GM12865 (cell line): ENCODE measurements around the gene RHBDD1.

Source experiments
- DNase-seq: peaks from one replicate; pipeline ENCODE4 v3.0.0; 2010; ENCODE audit warnings: low read depth
- H3K4me3 ChIP-seq: 2 replicates; pipeline ENCODE4 v1.5.1; 2011; ENCODE audit warnings: mild to moderate bottlenecking, low read depth, low read length, control low read depth
- CTCF ChIP-seq: IDR thresholded peaks from 2 replicates; pipeline ENCODE4 v1.5.1; 2011; ENCODE audit warnings: low read length, control low read depth, low read depth, inconsistent platforms; ENCODE audit not compliant: insufficient read depth; ENCODE audit errors: missing control alignments

Gene RHBDD1

GRCh38 chr2:226909126-226909525 lies 73.3 kb downstream of the RHBDD1 start:
- peak; percentile 17 for DNase-seq
- no peak overlapping the region for H3K4me3 ChIP-seq
- TF ChIP-seq CTCF, result no peak

- DNase-seq, result no peak
- no peak for TF ChIP-seq CTCF
- no peak overlapping the region for H3K4me3 ChIP-seq
Observed at GRCh38 chr2:226909836-226910235, 74.0 kb downstream of the RHBDD1 start.

GRCh38 chr2:226910384-226910783 lies 74.5 kb downstream of the RHBDD1 start:
- no peak for TF ChIP-seq CTCF
- DNase-seq, result no peak
- H3K4me3 ChIP-seq, result no peak overlapping the region

DNA sequence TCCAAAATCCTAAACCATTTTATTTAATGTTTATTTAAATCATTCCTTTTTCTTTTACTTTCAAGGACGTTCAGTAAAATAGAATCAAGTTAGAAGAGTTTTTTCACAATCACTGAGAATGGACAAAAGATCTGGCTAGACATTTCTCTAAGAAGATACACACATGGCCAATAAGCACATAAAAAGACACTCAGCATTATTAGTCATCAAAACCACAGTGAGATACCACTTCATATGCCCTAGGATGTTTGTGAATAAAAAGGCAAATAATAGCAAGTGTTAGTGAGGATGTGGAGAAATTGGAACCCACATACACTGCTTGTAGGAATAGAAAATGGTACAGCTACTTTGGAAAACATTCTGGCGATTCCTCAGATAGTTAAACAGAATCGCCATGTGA lies 76.1 kb downstream of the RHBDD1 start:
- no peak for TF ChIP-seq CTCF
- DNase-seq, result peak; percentile 21
- H3K4me3 ChIP-seq, result no peak overlapping the region

GRCh38 chr2:226913641-226914040 lies 77.8 kb downstream of the RHBDD1 start:
- no peak for TF ChIP-seq CTCF
- DNase-seq, result no peak
- no peak overlapping the region for H3K4me3 ChIP-seq

DNA sequence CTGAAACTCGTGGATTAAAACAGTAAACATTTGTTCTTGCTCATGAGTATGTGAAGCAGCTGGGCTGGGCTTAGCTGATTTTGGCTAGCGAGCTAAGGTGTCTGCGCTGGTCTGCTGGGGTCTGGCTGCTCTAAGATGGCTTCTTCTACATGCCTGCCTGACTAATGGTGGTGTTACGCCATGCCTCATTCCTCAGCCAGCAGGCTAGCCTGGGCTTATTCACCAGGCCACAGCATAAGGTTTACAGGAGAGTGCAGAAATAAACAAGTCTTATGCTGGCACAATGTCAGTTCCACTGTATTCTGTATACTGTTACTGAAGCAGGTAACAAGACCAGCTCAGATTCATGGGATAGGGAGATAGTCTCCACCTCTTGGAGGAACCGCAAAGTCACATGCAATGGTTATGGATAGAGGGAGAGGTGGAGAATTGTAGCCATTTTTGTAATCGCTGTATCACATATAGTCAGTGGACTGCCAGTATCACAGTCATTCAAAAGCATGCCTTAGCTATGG lies 80.0 kb downstream of the RHBDD1 start:
- DNase-seq, result no peak
- no peak for TF ChIP-seq CTCF

DNA sequence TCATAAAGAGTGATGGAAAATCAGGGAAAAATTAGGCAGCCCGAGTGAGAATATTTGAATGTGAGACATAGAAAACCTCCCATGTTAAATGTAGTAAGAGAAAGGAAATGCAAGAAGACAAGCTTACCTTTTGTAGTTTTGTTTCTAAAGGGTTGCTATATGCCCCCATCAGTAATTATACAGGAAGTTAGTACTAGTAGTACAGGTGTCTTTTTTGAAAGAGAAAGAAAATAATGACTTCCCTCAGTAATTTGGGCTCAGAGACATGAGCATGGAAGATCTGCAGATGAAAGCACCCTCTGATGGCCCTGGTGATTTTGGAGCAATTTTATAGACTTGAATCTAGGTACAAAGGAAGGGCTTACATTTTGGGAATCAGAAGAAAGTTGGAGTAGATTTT lies 80.8 kb downstream of the RHBDD1 start:
- no peak for TF ChIP-seq CTCF
- no peak overlapping the region for H3K4me3 ChIP-seq
- peak; percentile 50 for DNase-seq

More for the DNA sequence above, 80.0 kb downstream of the RHBDD1 start:
- no peak overlapping the region for H3K4me3 ChIP-seq
